H4 (cell line): ENCODE results near the gene BMI1. TPM values are rescaled to one million over a fixed set of nuclear protein-coding genes. Genes with fewer than 3 reads are reported as not detected.
"Not testable (repeated sequence)": the region's sequence is repeated elsewhere in the genome, so short reads cannot be mapped to it uniquely, and the experiment has no call there.

Experiments used
- DNase-seq: peaks from one replicate; pipeline ENCODE4 v3.0.0-alpha.2; 2015; ENCODE audit warnings: low spot score
- total RNA-seq: library from RNA; depleted of rRNA; stranded (reverse); fragments of >200 nt; shearing (Covaris generic); gene quantifications from 2 replicates; pipeline ENCODE4 v1.2.3, GENCODE V29; 2014; rRNA removed

The BMI1 gene
- 50.0 and 58.6 TPM in 2 replicates for total RNA-seq

- DNase-seq = peak; percentile 55
Observed at GRCh38 chr10:22320591-22321155, at the start of gene BMI1. BMI1 (plus strand) TSS chr10:22321099; CDS start chr10:22326450, 5,351 bp downstream.

DNA sequence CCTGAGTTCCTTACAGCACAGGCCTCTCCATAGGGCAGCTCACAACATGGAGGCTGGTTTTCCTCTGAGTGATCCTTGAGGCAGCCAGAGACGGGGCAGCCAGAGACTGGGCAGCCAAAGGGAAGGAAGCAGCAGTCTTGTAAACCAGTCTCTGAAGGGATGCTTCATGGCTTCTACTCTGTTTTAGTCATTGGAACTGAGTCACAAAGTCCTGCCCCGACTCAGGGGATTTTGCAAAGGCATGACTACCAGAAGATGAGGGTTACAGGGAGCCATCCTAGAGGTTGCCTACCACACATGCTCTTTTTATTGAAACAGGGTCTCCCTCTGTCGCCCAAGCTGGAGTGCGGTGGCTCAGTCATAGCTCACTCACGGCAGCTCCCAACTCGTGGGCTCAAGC is 49.1 kb upstream of the BMI1 start:
- no peak for DNase-seq

DNA sequence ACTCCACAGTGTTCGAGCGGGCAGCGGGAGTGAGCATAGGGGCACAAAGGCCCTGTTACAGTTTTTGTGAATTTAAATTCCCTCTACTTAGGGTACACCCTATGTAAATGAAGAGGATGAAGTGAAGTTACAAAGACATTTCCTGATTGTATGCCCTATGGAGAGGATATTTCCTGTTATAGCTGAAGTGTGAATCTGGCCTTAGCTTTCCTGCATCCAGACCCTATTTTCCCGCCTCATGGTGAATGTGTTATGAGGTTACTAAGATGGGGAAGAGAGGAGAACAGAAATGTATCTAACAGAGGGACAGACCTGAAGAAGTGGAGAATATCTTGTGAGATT is 42.5 kb upstream of the BMI1 start:
- DNase-seq = no peak

GRCh38 chr10:22280078-22280477 is 40.8 kb upstream of the BMI1 start:
- DNase-seq = no peak

- DNase-seq = no peak
Observed at GRCh38 chr10:22285130-22285529, 35.8 kb upstream of the BMI1 start.

DNA sequence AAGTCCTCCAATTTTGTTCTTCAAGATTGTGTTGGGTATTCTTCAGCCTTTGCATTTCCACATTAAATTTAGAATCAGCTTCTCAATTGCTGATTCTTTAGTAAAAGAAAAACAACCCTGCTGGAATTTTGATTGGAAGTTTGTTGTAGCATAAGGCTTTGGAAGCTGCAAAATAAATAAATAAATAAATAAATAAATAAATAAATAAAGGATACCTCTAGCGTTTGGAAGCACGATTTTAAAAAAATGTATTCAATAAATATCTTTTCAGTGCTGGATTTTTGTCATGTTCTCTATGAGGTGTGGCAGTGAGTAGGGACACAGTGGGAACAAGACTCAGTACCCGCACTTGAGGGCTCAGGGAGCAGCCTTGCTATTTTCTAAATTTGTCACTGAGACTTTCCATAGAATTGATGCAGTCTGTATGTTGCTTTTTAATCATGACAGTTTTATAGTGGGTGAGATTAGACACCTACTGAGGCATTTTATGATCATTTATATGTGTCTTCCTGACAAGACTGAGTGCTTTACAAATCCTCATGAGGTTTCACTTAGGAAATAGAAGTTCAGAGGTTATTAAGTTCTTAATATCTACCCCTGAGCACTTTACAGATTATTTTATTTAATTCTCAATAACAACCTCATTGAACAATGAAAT is 27.0 kb upstream of the BMI1 start:
- no peak for DNase-seq

GRCh38 chr10:22294694-22295093 is 26.2 kb upstream of the BMI1 start:
- no peak for DNase-seq

DNA sequence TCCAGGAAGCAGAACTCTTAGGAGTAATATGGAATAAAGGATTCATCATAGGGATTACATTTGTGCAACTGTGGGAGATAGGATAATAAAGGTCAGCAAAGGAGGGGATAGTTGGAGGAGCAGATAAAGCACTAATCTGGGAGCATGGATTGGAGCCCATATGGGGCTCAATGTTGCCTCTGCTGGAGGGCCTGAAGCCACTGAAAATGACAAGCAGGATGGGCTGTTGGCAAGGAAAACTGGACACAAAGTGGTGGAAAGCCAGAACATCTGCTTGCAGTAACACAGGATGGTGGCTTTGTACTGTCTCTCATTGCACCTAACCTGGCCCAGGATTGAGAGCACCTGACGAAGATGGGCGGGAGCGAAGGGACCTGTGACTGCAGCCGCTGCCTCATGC is 19.7 kb upstream of the BMI1 start:
- DNase-seq = no peak

DNA sequence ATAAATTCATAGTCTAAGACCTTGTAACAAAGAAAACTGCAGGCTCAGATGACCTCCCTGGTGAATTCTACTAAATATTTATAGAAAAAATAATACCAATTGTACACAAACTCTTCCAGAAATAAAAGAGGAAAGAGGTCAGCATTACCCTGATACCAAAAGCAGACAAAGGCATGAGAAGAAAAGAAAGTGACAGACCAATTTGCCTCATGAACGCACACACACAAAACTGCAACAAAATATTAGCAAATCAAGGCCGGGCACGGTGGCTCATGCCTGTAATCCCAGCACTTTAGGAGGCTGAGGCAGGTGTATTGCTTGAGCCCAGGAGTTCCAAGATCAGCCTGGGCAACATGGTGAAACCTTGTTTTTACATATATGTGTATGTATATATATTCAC is 17.4 kb upstream of the BMI1 start:
- DNase-seq = no peak

GRCh38 chr10:22305721-22306120 is 15.2 kb upstream of the BMI1 start:
- DNase-seq = no peak

DNA sequence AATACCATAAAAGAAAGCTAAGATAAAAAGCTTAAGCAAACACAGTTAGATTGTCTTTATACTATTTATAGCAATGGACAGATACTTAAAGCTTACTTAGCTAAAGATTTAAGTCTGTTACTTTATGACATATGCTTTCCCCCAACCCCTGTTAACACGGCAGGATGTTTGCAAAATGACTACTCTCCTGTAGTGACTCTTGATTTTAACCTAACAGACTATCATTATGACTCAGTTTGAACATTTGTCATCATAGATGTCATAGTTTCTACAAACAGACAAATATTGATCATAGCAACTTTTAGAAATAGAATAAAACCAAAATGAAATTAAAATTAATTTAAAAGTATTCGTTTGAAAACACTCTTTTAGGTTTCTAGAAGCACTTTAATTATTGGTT is 12.5 kb upstream of the BMI1 start:
- DNase-seq = no peak

GRCh38 chr10:22309180-22310000 is 11.5 kb upstream of the BMI1 start:
- no peak for DNase-seq

- not testable (repeated sequence) for DNase-seq
Observed at GRCh38 chr10:22310012-22310411, 10.9 kb upstream of the BMI1 start.

DNA sequence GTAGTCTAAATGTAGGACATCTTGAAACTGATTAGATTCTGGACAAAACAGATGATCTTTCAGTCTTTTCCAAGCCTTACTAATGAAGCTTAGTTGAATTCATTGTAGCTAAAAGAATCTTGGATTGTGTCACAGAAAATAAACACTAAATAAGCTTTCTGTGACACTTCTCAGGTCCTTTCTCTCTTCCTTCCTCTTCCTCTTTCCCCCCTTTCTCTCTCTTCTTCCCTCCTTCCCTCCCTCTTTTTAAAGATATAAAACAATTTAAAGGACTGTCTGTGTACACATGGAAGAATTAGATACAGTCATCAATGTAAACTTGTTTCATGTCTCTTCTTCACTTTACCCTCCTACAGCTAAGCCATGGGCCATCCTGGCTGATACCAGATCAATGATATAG is 10.0 kb upstream of the BMI1 start:
- no peak for DNase-seq

DNA sequence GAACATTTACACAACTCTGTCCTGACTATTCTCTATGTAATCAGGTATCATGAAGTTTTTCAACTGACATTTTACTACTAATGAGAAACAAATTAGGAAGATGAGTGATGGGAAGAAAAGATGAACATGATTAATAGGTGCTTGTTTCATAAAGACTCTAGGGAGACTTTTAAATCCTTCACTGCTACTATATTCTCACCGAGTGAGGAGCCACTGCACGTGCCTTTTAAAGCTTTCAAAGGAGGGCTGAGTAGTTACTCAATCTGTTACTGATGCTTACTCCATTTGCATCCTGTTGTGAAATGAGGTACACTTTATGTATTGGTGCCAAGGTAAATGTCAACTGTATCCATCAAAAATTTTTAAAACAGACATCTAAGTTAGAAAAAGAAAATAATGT is 6.0 kb upstream of the BMI1 start:
- DNase-seq = no peak

DNA sequence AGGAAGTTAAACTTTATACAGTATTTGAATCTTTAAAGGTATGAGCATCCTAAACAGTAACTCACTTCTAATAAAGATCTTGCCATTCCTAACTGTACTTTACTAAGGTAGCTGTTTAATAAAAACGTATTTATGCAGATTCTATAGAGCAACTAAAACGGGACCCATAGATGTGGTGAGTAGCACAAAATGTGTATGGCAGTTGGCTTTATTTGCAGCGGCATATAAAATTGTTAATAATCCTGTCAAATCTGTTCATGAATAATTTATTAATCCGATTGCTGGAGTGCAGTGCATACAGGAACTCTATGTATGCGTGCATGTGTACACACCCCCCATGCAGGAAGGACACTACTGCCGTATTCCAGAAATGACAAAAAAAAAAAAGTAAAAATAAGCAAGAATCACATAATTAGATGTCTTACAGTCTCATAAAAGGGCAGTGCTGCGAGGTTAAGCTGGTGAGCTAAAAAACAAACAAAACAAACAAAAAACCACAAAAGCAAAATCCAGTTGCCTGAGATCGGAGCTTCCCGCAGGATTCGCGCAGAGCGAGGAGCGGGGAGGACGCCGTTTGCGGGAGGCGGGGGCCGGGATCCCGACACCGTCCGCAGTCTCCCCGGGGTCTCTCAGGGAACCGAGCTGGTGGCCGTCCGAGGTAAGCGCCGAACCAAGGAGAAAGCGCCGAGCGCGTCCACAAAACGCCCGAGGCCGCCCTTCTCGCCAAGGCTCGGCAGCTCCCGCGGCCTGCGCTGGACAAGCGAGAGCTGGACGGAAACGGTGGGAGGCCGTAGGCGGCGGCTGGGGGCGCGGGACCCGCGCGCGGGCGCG is 5.2 kb upstream of the BMI1 start:
- no peak for DNase-seq

DNA sequence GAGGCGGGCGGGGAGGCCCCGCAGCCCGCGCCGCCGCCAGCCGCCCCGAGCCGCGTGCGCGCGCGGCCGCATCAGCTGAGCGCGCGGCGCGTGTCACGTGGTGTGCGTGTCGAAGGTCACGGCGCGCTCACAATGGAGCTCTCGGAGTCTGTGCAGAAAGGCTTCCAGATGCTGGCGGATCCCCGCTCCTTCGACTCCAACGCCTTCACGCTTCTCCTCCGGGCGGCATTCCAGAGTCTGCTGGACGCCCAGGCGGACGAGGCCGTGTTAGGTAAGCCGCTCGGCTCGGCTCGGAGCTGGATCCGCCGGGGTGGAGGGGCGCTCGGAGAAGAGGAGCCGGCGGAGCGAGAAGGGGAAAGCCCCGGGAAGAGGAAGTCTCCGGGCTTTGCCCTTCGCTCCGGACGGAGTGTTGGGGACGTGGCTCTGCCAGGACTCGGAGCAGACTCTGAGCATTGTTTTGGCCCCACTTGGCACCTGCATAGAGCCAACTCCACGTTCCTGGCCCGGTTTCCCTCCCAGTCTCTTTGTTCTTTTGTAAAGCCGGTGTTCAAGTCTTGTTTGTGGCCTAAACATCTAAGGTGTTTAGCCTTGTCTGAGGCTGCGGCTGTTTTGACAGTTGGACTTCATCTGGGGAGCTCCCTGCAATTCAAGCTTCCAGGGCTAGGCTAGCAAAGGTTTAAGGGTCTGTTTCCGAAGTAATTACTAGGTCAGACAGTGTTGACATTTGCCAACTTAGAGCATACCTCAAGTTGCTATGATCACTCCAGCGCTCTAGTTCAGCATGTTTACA is 4.4 kb upstream of the BMI1 start, which contains the start of gene COMMD3:
COMMD3 (plus strand) TSS at position 103 of the 790 bp plus-strand sequence; CDS start at position 133, 30 bp downstream.
- DNase-seq = peak; percentile 72

DNA sequence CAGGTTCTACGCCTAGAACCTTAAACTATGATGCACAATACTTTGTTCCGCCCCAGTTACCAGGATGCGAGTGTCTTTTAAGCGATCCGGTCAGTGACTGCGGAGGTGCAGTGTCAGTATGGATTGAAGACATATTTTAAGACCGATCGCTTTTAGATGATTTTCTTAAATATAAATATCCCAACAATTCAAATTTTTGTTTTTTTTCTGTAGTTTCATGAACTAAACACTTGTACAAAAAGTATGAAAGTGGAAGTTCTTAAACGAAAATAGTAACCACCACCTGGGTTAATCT is 3.9 kb upstream of the BMI1 start:
- DNase-seq = no peak

DNA sequence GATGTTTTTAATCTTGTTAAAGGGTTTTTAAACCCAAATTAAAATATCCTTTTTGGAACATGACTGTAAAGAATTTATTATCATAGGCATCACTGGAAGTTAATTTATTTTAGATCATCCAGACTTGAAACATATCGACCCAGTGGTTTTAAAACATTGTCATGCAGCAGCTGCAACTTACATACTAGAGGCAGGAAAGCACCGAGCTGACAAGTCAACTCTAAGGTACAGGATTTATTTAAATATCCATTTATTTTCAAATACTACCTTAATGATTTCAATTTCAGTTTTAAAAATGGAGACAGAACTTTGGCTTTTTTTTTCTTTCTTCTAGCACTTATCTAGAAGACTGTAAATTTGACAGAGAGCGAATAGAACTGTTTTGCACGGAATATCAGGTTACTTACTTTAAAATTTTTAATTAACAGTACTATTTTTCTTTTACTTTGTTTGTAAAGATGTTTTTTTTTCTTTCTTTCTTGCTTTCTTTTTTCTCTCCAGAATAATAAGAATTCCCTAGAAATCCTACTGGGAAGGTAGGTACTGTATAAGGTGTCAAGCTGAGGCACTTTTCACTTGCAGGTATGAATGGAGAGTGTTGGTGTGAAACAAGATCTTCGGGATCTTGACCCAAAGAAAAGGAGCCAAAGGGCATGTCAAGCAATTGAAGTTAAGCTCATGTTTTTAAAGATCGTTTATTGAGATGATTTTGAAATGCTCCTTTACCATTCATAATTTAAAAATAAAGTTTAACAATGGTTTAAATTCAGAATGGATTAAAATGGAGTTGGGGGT is 2.9 kb upstream of the BMI1 start:
- no peak for DNase-seq

- no peak for DNase-seq
Observed at GRCh38 chr10:22318772-22319171, 2.1 kb upstream of the BMI1 start.

DNA sequence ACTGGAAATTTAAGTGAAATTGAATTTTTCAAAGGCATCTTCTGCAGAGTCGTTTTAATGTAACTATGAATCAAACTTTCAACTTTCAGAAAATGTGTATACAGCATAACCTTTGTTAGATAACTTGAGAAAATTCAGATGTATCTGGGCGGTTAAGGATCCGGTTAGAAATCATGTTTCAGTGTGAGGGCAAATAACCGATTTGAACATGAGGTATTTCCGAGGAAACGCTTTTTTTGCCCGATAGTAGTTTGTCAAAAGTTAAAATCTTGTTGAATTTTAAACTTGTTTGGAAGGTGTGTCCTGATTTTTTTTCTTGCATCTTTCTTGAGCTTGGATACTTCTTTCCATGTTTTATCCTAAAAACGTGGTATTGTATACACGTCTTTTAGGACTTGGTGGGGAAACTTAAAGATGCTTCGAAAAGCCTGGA is 1.3 kb upstream of the BMI1 start:
- no peak for DNase-seq
